HepG2 (cell line): ENCODE data around the gene AP3B2. TPM values are rescaled to one million over a fixed set of nuclear protein-coding genes. Genes with fewer than 3 reads are reported as not detected.

Source experiments
- ATAC-seq: fragments of 200-7000 bp; cut with Tn5 transposase; 3 replicates; pipeline ENCODE4 v1.9.1; 2020; ENCODE audit warnings: mild to moderate bottlenecking, moderate library complexity
- BruUV-seq: library from RNA; stranded (reverse); fragments of 400-500 nt; replicated peaks from 2 replicates; lab custom pipeline; 2021; lab: Mats Ljungman, UMichigan
- CTCF ChIA-PET: fragments of 300-600 bp; formaldehyde crosslinking; extraction: SDS; loops from one replicate; lab custom pipeline; 2021; ENCODE audit warnings: low total read pairs, inconsistent platforms, low intra/inter-chr PET ratio; lab: Yijun Ruan, JAX
- POLR2A ChIA-PET: fragments of 350-600 bp; sonication (Branson Sonifier 250); formaldehyde crosslinking; loops from one replicate; lab custom pipeline; 2020; ENCODE audit warnings: antibody characterized with exemption, inconsistent platforms; lab: Yijun Ruan, JAX
- DNase-seq: peaks from one replicate; pipeline ENCODE4 v3.0.0-alpha.2; 2015; ENCODE audit warnings: low spot score
- FAIRE-seq: peaks from 3 replicates; lab custom pipeline; 2011; peaks lifted over from hg19 to GRCh38; lab: Jason Lieb, UNC
- H2AFZ ChIP-seq: one replicate; pipeline ENCODE4 v1.6.1; 2011; ENCODE audit warnings: low read length, inconsistent platforms
- H3K27ac ChIP-seq: fragments of 300-600 bp; 3 replicates; pipeline ENCODE4 v1.8.0; 2011; ENCODE audit warnings: mixed run types, mild to moderate bottlenecking, mixed read lengths, low read length, inconsistent platforms; ENCODE audit not compliant: insufficient read depth; ENCODE audit errors: extremely low read length
- H3K27me3 ChIP-seq, 2 experiments: fragments of 200-600 bp in 1 of 2; 2 replicates in 1 of 2; 3 replicates in 1 of 2; pipeline versions ENCODE4 v1.6.0 to v1.8.0; 2011; ENCODE audit warnings: low read length in 2 of 2, mild to moderate bottlenecking in 2 of 2, moderate library complexity in 2 of 2, inconsistent platforms in 1 of 2; ENCODE audit not compliant: insufficient read depth in 2 of 2, control insufficient read depth in 1 of 2
- H3K36me3 ChIP-seq, 2 experiments: fragments of 200-600 bp in 1 of 2; replicated peaks in 1 of 2; 2 replicates in 1 of 2; 3 replicates in 1 of 2; pipeline versions ENCODE4 v1.5.1 to v1.8.0; 2011; ENCODE audit warnings: low read length in 2 of 2, inconsistent platforms in 1 of 2; ENCODE audit not compliant: insufficient read depth in 2 of 2, control insufficient read depth in 1 of 2
- H3K4me1 ChIP-seq: 2 replicates; pipeline ENCODE4 v1.5.1; 2012; ENCODE audit warnings: low read length, inconsistent platforms; ENCODE audit not compliant: insufficient read depth
- H3K4me2 ChIP-seq: 2 replicates; pipeline ENCODE4 v1.6.0; 2011; ENCODE audit warnings: low read depth, low read length, inconsistent platforms
- H3K4me3 ChIP-seq, 3 experiments: fragments of 200-600 bp in 1 of 3; sonication (generic), shearing (Covaris generic) in 1 of 3; replicated peaks in 1 of 3; 2 replicates each; pipeline ENCODE4 v1.5.1; 2011 to 2016; ENCODE audit warnings: low read length in 3 of 3, inconsistent platforms in 2 of 3, low read depth in 2 of 3, mild to moderate bottlenecking in 2 of 3, control low read depth in 1 of 3, mixed read lengths in 1 of 3; ENCODE audit not compliant: insufficient read depth in 1 of 3
- H3K79me2 ChIP-seq: one replicate; pipeline ENCODE4 v1.6.1; 2011; ENCODE audit warnings: low read length, inconsistent platforms; ENCODE audit not compliant: insufficient read depth
- H3K9ac ChIP-seq: 2 replicates; pipeline ENCODE4 v1.6.0; 2011; ENCODE audit warnings: mild to moderate bottlenecking, low read depth, low read length, inconsistent platforms; ENCODE audit not compliant: insufficient read depth
- H3K9me3 ChIP-seq: 2 replicates; pipeline ENCODE4 v1.5.1; 2012; ENCODE audit warnings: mild to moderate bottlenecking, low read length
- H4K20me1 ChIP-seq: 2 replicates; pipeline ENCODE4 v1.6.0; 2011; ENCODE audit warnings: inconsistent platforms, mild to moderate bottlenecking, low read length, moderate library complexity; ENCODE audit not compliant: insufficient read depth
- CCDC6 ChIP-seq: sonication (generic); formaldehyde crosslinking; IDR thresholded peaks from 2 replicates; pipeline ENCODE4 v1.8.1; 2022; ENCODE audit warnings: mild to moderate bottlenecking, missing genetic modification reagents, moderate library complexity
- HOXA5 ChIP-seq: sonication (generic); formaldehyde crosslinking; IDR thresholded peaks from 2 replicates; pipeline ENCODE4 v1.4.0; 2020; ENCODE audit warnings: missing genetic modification reagents
- KDM1A ChIP-seq: IDR thresholded peaks from 2 replicates; pipeline ENCODE4 v1.6.1; 2016; ENCODE audit warnings: missing compliant biosample characterization
- MIER2 ChIP-seq: IDR thresholded peaks from 2 replicates; pipeline ENCODE4 v1.6.1; 2016; ENCODE audit warnings: missing biosample characterization, missing genetic modification reagents
- PHF8 ChIP-seq: sonication (generic); formaldehyde crosslinking; IDR thresholded peaks from 2 replicates; pipeline ENCODE4 v1.5.0; 2020; ENCODE audit warnings: missing genetic modification reagents
- POGK ChIP-seq: sonication (generic); formaldehyde crosslinking; conservative IDR thresholded peaks from 2 replicates; pipeline ENCODE4 v1.8.0; 2022; ENCODE audit warnings: mild to moderate bottlenecking, moderate library complexity, missing genetic modification reagents
- ZKSCAN5 ChIP-seq: sonication (generic); formaldehyde crosslinking; IDR thresholded peaks from 2 replicates; pipeline ENCODE4 v1.5.1; 2020; ENCODE audit warnings: mild to moderate bottlenecking, missing genetic modification reagents
- ZNF12 ChIP-seq: sonication (generic); formaldehyde crosslinking; IDR thresholded peaks from 2 replicates; pipeline ENCODE4 v1.5.0; 2020; ENCODE audit warnings: missing genetic modification reagents
- ZNF350 ChIP-seq: sonication (generic); formaldehyde crosslinking; IDR thresholded peaks from 2 replicates; pipeline ENCODE4 v1.4.0; 2020; ENCODE audit warnings: mild to moderate bottlenecking, low read depth, missing genetic modification reagents, borderline replicate concordance
- ZNF629 ChIP-seq: sonication (generic); formaldehyde crosslinking; conservative IDR thresholded peaks from 2 replicates; pipeline ENCODE4 v1.5.0; 2020; ENCODE audit warnings: missing genetic modification reagents
- ZNF670 ChIP-seq: sonication (generic); formaldehyde crosslinking; IDR thresholded peaks from 2 replicates; pipeline ENCODE4 v1.8.0; 2022; ENCODE audit warnings: mild to moderate bottlenecking, missing genetic modification reagents, borderline replicate concordance
- ZNF713 ChIP-seq: sonication (generic); formaldehyde crosslinking; IDR thresholded peaks from 2 replicates; pipeline ENCODE4 v1.4.0; 2020; ENCODE audit warnings: mild to moderate bottlenecking, missing genetic modification reagents
- ZNF772 ChIP-seq: sonication (generic); formaldehyde crosslinking; IDR thresholded peaks from 2 replicates; pipeline ENCODE4 v1.5.0; 2020; ENCODE audit warnings: mild to moderate bottlenecking, missing genetic modification reagents
- WGBS: methylation state at CpG from one replicate; pipeline ENCODE4 v1.1.6; 2017; ENCODE audit warnings: low lambda C conversion rate; 5-methylcytosine and 5-hydroxymethylcytosine counted together
- in situ Hi-C: cut with HindIII; loops from 2 replicates; pipeline ENCODE4 v1.10.0; 2017; ENCODE audit warnings: low pct_unique_long_range_greater_than_20kb; ENCODE audit not compliant: extremely low pct_ligation_motif_present
- intact Hi-C: fragments of 100-400 bp; cut with micrococcal nuclease; formaldehyde crosslinking; loops from one replicate; pipeline ENCODE4 v1.10.0; 2022; ENCODE audit not compliant: unreplicated experiment
- polyA plus RNA-seq, 8 experiments: library from polyadenylated mRNA; depleted of rRNA in 3 of 8; stranded (reverse) in 7 of 8; unstranded in 1 of 8; fragments of >200 nt; fragmentation: Illumina TruSeq in 4 of 8; extraction: Trizol in 4 of 8; gene quantifications; 2 replicates each; pipeline versions ENCODE4 v1.2.1 to v1.2.3, GENCODE V29; 2011 to 2016; ENCODE audit warnings: low read depth in 4 of 8, missing spikeins in 1 of 8, mixed read lengths in 1 of 8; ENCODE audit not compliant: insufficient read depth in 1 of 8
- total RNA-seq, 5 experiments: library from RNA; depleted of rRNA; stranded (reverse); fragments of >200 nt; fragmentation: Illumina TruSeq; extraction: Trizol; gene quantifications; 2 replicates each; pipeline ENCODE4 v1.2.3, GENCODE V29; 2016; ENCODE audit warnings: low read depth in 1 of 5
- TF ChIP-seq, protein P1 (sequence below): sonication (generic); formaldehyde crosslinking; IDR thresholded peaks from 2 replicates; pipeline ENCODE4 v1.5.1; 2020; ENCODE audit warnings: missing genetic modification reagents, mild to moderate bottlenecking, borderline replicate concordance
- TF ChIP-seq, protein P2 (sequence below): sonication (generic); formaldehyde crosslinking; IDR thresholded peaks from 2 replicates; pipeline ENCODE4 v1.4.0; 2020; ENCODE audit warnings: missing genetic modification reagents
- TF ChIP-seq, protein P3 (sequence below): sonication (generic); formaldehyde crosslinking; IDR thresholded peaks from 2 replicates; pipeline ENCODE4 v1.5.0; 2020; ENCODE audit warnings: mild to moderate bottlenecking, missing genetic modification reagents, borderline replicate concordance

The AP3B2 gene
- total and polyA plus RNA-seq, 2 of the 13 experiments (the other 11 are each of a cell fraction or from before 2014, with no cell fraction given), result not detected

- DNase-seq, result no peak
- in situ Hi-C loops (no loop called here), intact Hi-C loops (no loop called here)
- no peak for ATAC-seq
- 12% methylated on average over 3 of the region's 4 CpGs for WGBS
- Histone ChIP-seq H3K9ac (no peak overlapping the region), H3K27ac (no peak overlapping the region), H3K4me3 (no peak overlapping the region), H3K4me1 (0 out of 2 replicates have a peak, but pooled peaks cover 2% of the 10 kb centered on the region), H4K20me1 (no peaks in the 10 kb centered on the region), H3K4me2 (no peak overlapping the region), H3K36me3 (no peaks in the 10 kb centered on the region), H3K9me3 (no peaks in the 10 kb centered on the region), H3K27me3 (peaks cover 0 to 12% of the 10 kb centered on the region in 2 experiments; a peak in 3 of 5 replicates), H3K79me2 (no peaks in the 10 kb centered on the region), H2AFZ (no peak overlapping the region)
- no peak for FAIRE-seq
- ChIA-PET CTCF (no interaction called here), POLR2A (no interaction called here)
- BruUV-seq, result no TSS peak
- TF ChIP-seq ZNF670 (CRISPR knock-in tag), result no peak
- TF ChIP-seq, protein P1, sequence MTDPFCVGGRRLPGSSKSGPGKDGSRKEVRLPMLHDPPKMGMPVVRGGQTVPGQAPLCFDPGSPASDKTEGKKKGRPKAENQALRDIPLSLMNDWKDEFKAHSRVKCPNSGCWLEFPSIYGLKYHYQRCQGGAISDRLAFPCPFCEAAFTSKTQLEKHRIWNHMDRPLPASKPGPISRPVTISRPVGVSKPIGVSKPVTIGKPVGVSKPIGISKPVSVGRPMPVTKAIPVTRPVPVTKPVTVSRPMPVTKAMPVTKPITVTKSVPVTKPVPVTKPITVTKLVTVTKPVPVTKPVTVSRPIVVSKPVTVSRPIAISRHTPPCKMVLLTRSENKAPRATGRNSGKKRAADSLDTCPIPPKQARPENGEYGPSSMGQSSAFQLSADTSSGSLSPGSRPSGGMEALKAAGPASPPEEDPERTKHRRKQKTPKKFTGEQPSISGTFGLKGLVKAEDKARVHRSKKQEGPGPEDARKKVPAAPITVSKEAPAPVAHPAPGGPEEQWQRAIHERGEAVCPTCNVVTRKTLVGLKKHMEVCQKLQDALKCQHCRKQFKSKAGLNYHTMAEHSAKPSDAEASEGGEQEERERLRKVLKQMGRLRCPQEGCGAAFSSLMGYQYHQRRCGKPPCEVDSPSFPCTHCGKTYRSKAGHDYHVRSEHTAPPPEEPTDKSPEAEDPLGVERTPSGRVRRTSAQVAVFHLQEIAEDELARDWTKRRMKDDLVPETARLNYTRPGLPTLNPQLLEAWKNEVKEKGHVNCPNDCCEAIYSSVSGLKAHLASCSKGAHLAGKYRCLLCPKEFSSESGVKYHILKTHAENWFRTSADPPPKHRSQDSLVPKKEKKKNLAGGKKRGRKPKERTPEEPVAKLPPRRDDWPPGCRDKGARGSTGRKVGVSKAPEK (CRISPR knock-in tag), result no peak
- no peak for TF ChIP-seq ZKSCAN5 (CRISPR knock-in tag)
- no peak for TF ChIP-seq MIER2 (CRISPR knock-in tag)
- no peak for TF ChIP-seq ZNF350 (CRISPR knock-in tag)
- no peak for TF ChIP-seq HOXA5 (CRISPR knock-in tag)
- no peak for TF ChIP-seq CCDC6 (CRISPR knock-in tag)
- no peak for TF ChIP-seq ZNF713 (CRISPR knock-in tag)
- TF ChIP-seq ZNF629 (CRISPR knock-in tag), result no peak
- TF ChIP-seq KDM1A, result no peak
- TF ChIP-seq POGK (CRISPR knock-in tag), result no peak
- TF ChIP-seq, protein P2, sequence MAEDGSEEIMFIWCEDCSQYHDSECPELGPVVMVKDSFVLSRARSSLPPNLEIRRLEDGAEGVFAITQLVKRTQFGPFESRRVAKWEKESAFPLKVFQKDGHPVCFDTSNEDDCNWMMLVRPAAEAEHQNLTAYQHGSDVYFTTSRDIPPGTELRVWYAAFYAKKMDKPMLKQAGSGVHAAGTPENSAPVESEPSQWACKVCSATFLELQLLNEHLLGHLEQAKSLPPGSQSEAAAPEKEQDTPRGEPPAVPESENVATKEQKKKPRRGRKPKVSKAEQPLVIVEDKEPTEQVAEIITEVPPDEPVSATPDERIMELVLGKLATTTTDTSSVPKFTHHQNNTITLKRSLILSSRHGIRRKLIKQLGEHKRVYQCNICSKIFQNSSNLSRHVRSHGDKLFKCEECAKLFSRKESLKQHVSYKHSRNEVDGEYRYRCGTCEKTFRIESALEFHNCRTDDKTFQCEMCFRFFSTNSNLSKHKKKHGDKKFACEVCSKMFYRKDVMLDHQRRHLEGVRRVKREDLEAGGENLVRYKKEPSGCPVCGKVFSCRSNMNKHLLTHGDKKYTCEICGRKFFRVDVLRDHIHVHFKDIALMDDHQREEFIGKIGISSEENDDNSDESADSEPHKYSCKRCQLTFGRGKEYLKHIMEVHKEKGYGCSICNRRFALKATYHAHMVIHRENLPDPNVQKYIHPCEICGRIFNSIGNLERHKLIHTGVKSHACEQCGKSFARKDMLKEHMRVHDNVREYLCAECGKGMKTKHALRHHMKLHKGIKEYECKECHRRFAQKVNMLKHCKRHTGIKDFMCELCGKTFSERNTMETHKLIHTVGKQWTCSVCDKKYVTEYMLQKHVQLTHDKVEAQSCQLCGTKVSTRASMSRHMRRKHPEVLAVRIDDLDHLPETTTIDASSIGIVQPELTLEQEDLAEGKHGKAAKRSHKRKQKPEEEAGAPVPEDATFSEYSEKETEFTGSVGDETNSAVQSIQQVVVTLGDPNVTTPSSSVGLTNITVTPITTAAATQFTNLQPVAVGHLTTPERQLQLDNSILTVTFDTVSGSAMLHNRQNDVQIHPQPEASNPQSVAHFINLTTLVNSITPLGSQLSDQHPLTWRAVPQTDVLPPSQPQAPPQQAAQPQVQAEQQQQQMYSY (CRISPR knock-in tag), result no peak
- TF ChIP-seq PHF8 (CRISPR knock-in tag), result no peak
- TF ChIP-seq ZNF772 (CRISPR knock-in tag), result no peak
- TF ChIP-seq, protein P3, sequence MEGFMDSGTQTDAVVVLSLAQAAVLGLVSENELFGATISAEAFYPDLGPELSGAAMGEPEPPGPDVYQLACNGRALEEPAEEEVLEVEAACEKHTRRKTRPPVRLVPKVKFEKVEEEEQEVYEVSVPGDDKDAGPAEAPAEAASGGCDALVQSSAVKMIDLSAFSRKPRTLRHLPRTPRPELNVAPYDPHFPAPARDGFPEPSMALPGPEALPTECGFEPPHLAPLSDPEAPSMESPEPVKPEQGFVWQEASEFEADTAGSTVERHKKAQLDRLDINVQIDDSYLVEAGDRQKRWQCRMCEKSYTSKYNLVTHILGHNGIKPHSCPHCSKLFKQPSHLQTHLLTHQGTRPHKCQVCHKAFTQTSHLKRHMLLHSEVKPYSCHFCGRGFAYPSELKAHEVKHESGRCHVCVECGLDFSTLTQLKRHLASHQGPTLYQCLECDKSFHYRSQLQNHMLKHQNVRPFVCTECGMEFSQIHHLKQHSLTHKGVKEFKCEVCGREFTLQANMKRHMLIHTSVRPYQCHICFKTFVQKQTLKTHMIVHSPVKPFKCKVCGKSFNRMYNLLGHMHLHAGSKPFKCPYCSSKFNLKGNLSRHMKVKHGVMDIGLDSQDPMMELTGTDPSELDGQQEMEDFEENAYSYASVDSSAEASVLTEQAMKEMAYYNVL (CRISPR knock-in tag), result no peak
- no peak for TF ChIP-seq ZNF12 (CRISPR knock-in tag)
These were observed 5.3 kb upstream of the AP3B2 start for GRCh38 chr15:82715003-82715402.
